Astrocyte of the spinal cord (primary cell): ENCODE data around the gene BOD1.

Source experiments
- DNase-seq: peaks from one replicate; pipeline ENCODE4 v3.0.0; 2011; ENCODE audit warnings: low read depth, low spot score
- H3K4me3 ChIP-seq: 2 replicates; pipeline ENCODE4 v1.5.1; 2011; ENCODE audit warnings: low read depth, mild to moderate bottlenecking, low read length, moderate library complexity
- in situ Hi-C: cut with HindIII; loops from 2 replicates; pipeline ENCODE4 v1.10.0; 2017; ENCODE audit warnings: low sequenced_read_pairs
- TF ChIP-seq, protein P1 (sequence below): IDR thresholded peaks from 2 replicates; pipeline ENCODE4 v1.5.1; 2012; ENCODE audit warnings: low read depth, mild to moderate bottlenecking, low read length, inconsistent platforms

Gene BOD1

DNA sequence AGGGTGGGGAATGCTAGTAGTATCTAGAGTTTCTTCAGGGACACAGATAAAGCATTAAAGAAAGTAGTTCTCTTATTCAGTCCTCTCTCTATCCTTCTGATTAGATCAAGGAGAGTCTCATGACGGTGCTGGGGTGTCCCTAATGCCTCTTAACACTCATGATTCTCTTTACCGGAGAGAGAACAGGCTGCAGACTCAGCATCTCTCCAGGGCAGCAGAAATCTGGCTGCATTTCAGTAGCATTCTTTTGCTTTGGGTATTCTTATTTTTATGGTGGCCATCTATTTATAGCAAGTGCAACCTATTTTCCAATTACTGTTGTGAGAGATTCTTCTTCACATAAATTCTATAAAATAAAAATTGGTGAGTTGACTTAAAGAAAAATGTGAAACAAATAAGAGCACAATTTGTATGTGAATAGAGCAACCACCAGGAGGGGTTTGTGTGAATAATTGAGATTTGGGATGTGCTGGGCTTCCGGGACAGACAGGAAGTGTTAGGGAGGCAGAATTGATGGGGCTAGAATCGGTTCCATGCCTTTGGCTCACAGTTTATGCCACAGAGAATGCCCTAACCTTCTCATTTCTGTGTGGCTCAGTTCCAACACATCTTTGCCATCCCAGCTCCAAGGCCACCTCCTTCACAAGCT is 23.8 kb upstream of the BOD1 start:
- DNase-seq, result no peak
- H3K4me3 ChIP-seq, result no peak overlapping the region
- TF ChIP-seq, protein P1, sequence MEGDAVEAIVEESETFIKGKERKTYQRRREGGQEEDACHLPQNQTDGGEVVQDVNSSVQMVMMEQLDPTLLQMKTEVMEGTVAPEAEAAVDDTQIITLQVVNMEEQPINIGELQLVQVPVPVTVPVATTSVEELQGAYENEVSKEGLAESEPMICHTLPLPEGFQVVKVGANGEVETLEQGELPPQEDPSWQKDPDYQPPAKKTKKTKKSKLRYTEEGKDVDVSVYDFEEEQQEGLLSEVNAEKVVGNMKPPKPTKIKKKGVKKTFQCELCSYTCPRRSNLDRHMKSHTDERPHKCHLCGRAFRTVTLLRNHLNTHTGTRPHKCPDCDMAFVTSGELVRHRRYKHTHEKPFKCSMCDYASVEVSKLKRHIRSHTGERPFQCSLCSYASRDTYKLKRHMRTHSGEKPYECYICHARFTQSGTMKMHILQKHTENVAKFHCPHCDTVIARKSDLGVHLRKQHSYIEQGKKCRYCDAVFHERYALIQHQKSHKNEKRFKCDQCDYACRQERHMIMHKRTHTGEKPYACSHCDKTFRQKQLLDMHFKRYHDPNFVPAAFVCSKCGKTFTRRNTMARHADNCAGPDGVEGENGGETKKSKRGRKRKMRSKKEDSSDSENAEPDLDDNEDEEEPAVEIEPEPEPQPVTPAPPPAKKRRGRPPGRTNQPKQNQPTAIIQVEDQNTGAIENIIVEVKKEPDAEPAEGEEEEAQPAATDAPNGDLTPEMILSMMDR, result no peak
- in situ Hi-C loops, result no loop called here

DNA sequence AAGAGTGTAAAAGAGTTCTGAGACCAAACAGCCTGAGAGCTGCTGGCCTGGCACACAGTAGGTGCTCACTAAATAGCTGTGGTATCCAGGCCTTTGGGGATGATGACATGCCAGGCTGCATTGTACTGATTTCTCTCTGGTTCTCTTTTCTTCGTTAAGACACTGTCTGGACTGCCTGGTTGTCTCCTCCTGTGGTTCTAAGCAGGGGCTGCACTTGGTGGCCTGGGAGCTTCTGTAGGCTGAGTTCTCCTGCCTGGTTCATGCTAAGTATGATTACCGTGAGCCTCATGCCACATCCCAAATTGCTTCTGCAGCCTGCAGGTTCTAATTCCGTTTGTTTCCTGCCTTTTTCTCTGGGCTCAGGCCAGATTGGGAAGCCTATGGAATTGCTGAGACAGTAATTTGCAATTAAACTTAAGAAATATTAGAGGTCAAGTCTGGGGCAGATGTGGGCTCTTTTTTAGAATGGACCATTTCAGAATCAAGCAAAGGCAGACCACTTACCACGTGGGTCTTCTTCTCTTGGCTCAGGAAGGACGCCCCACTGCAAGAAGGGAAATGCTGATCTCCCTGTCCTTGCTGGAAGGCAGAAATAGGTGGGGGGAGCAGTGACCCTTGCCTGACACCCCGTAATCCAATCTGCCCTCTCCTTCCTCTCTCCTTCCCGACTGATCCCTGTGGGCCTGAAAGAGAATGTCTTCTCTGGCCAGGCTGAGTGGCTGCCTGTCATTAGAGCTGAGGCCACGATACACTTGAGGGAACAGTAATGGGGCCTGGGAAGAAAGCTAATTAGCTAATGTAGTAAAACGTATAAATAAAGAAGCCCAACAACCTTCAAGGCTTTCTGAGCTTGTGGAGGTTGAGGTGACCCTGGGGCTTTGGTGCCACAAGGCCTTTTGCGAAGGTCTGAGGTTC is 21.9 kb upstream of the BOD1 start:
- in situ Hi-C loops, result no loop called here
- TF ChIP-seq, protein P1, result no peak
- no peak overlapping the region for H3K4me3 ChIP-seq
- no peak for DNase-seq

DNA sequence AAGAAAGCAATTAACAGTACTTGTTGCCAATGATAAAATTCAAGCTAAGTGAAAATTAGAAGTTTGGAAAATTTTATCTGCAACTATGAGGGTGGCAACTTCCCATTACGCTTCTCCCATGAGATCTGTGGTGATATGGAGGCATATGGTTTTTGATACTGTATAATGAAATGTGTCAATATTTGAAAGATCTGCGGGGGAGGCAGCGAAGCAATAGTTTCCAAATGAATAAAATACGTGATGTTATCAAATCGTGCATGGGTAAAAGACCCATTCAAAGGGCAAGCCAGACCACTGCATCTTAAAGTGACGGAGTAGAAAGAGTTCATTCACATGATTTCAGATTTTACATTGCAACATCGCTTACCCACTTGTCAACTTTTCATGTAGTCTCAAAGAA is 20.9 kb upstream of the BOD1 start:
- TF ChIP-seq, protein P1, result no peak
- in situ Hi-C loops, result no loop called here
- no peak overlapping the region for H3K4me3 ChIP-seq
- DNase-seq, result no peak

DNA sequence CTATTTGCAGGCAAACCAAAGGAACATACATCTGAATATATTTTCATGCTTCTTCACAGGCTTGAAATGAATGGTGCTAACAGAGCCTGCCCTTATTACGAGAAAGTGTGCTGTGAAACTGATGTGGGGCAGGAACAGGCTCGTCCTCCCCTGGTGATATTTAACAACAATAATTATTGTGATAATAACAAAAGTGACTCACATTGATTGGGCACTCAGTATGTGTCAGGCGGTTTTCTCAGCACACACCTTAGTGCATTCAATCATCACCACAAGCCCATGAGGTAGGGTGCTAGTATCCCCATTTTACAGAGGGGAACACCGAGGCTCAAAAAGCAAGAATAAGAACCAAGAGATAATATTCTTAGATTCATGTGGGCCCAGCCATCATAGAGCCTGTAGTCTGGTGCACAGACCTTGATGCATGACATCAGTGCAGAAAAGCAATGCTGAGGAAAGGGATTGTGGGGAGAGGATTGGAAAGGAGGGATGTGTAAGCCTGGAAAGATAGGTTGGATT is 18.1 kb upstream of the BOD1 start:
- no peak for DNase-seq
- no peak overlapping the region for H3K4me3 ChIP-seq
- in situ Hi-C loops, result no loop called here
- TF ChIP-seq, protein P1, result no peak

DNA sequence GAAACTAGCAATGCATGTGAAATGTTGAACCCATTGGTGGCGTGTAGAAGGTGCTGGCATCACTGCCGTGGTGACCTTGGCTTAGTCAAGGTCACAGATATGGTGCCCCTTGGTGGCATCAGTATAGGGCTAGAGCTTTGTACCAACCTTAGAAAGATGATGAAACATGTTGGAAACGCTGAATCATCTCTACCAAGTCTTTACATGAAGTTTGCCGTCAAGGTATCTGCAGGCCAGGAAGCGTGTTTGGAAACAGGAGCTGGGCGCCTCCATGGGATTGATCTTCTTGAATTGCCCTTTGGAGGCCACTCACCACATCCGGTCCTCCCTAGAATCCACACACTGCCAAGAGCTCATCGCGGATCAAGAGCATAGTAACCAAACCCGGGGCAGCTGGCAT is 16.9 kb upstream of the BOD1 start:
- in situ Hi-C loops, result no loop called here
- TF ChIP-seq, protein P1, result no peak
- no peak for DNase-seq
- H3K4me3 ChIP-seq, result no peak overlapping the region

DNA sequence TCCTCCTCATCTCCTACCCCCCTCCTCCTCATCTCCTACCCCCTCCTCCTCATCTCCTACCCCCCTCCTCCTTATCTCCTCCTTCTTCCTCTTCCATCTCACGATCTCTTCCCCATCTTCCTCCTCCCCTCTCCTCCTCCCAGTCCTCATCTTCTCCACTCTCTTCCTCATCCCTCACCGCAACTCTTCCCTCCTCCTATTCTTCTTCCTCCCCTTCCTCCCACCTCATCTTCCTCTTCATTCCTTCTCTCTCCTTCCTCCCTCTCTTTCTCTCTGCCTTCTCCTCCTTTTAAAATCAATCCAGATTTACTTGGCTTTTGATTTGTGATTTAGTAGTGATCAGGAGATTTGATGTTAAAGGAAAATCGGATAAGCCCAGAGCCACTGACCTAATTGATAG is 15.0 kb upstream of the BOD1 start:
- in situ Hi-C loops, result no loop called here
- no peak for DNase-seq
- TF ChIP-seq, protein P1, result no peak
- no peak overlapping the region for H3K4me3 ChIP-seq
